ENCODE results near the gene KHDRBS2. TPM values are rescaled to one million over a fixed set of nuclear protein-coding genes. Genes with fewer than 3 reads are reported as not detected.

KHDRBS2 gene
- total and polyA plus RNA-seq, 2 of the 4 experiments (the other 2 are of a cell fraction) = not detected

- Histone ChIP-seq H3K79me1 (ENCODE audit: low read depth in 1 of 2, low read length in 2 of 2) (no peaks in the 10 kb centered on the region), H3K56ac (ENCODE audit: extremely low read depth, insufficient read depth, low read length) (no peak overlapping the region), H3K4me2 (ENCODE audit: low read depth, low read length) (no peak overlapping the region), H2AK5ac (ENCODE audit: low read depth, low read length) (no peak overlapping the region), H4K5ac (ENCODE audit: low read depth, low read length) (no peak overlapping the region), H3K9ac (ENCODE audit: low read depth, low read length) (no peak overlapping the region), H4K8ac (ENCODE audit: low read depth in 2 of 2, low read length in 2 of 2) (no peak overlapping the region), H3K4me3 (ENCODE audit: insufficient read depth, low read depth, low read length) (no peak overlapping the region), H3K4me1 (ENCODE audit: control insufficient read depth, insufficient read depth, low read length) (no peaks in the 10 kb centered on the region), H2AFZ (replicated peaks; ENCODE audit: low read length, poor library complexity) (no peak overlapping the region), H4K20me1 (ENCODE audit: insufficient read depth, low read length) (no peaks in the 10 kb centered on the region), H3K9me3 (ENCODE audit: control insufficient read depth, insufficient read depth, low read length) (no peaks in the 10 kb centered on the region), H3K23ac (ENCODE audit: low read depth, low read length) (no peak overlapping the region), H3K18ac (ENCODE audit: low read depth, low read length) (no peak overlapping the region), H3K9me1 (ENCODE audit: insufficient read depth, low read length) (no peaks in the 10 kb centered on the region), H2BK15ac (ENCODE audit: low read depth, low read length) (no peak overlapping the region), H3K27me3 (ENCODE audit: control insufficient read depth, insufficient read depth, low read length) (no peaks in the 10 kb centered on the region), H2BK20ac (ENCODE audit: low read depth, low read length) (no peak overlapping the region), H2BK5ac (ENCODE audit: low read depth, low read length, poor library complexity, severe bottlenecking) (no peak overlapping the region), H2AK9ac (replicated peaks; ENCODE audit: low read depth, low read length, poor library complexity) (no peak overlapping the region), H3K36me3 (ENCODE audit: control insufficient read depth, insufficient read depth, low read length) (no peaks in the 10 kb centered on the region), H4K91ac (ENCODE audit: insufficient read depth, low read depth, low read length) (no peak overlapping the region), H3K4ac (ENCODE audit: low read depth, low read length) (no peak overlapping the region), H3K14ac (replicated peaks; ENCODE audit: low read depth, low read length) (no peak overlapping the region), H3K27ac (ENCODE audit: insufficient read depth, low read length) (no peak overlapping the region), H2BK120ac (ENCODE audit: low read depth, low read length) (no peak overlapping the region)
- dilution Hi-C loops (cut with HindIII; ENCODE audit: low sequenced_read_pairs, unreplicated experiment) (no loop called here), intact Hi-C loops (cut with micrococcal nuclease) (no loop called here), in situ Hi-C loops (cut with MboI; ENCODE audit: low sequenced_read_pairs) (no loop called here)
- ChIA-PET CTCF (no interaction called here), POLR2A (ENCODE audit: unreplicated experiment) (no interaction called here)
- no TSS peak for BruUV-seq (replicated peaks)
- WGBS, 2 experiments (ENCODE audit: extremely low coverage in 2 of 2, insufficient read length in 1 of 2) = no CpG with 5 or more reads among the region's 1 CpG
- DNase-seq (no peak), ATAC-seq (ENCODE audit: low read depth) (no peak)
- TF ChIP-seq CTCF (conservative IDR thresholded peaks at IDR 0.05; ENCODE audit: low read depth, low read length) = no peak
- no peak for TF ChIP-seq MXI1 (IDR thresholded peaks at IDR 0.05; ENCODE audit: borderline replicate concordance, low read depth, low read length)
- TF ChIP-seq RCOR1 (IDR thresholded peaks at IDR 0.05; ENCODE audit: insufficient replicate concordance, low read length) = no peak
- no peak for TF ChIP-seq CHD1 (IDR thresholded peaks at IDR 0.05; ENCODE audit: low read depth, low read length)
- TF ChIP-seq MAZ (IDR thresholded peaks at IDR 0.05; ENCODE audit: borderline replicate concordance, low read depth, low read length) = no peak
- no peak for TF ChIP-seq CEBPB (IDR thresholded peaks at IDR 0.05; ENCODE audit: low read depth, low read length)
- no peak for TF ChIP-seq ELK1 (IDR thresholded peaks at IDR 0.05; ENCODE audit: borderline replicate concordance, low read depth, low read length)
- no peak for TF ChIP-seq SMC3 (IDR thresholded peaks at IDR 0.05; ENCODE audit: low read depth, low read length)
- no peak for TF ChIP-seq NFE2L2 (IDR thresholded peaks at IDR 0.05; ENCODE audit: low read depth, low read length)
- no peak for TF ChIP-seq USF2 (IDR thresholded peaks at IDR 0.05; ENCODE audit: low read depth, low read length)
- no peak for TF ChIP-seq FOS (IDR thresholded peaks at IDR 0.05; ENCODE audit: low read depth, low read length)
- no peak for TF ChIP-seq POLR2A (IDR thresholded peaks at IDR 0.05; ENCODE audit: low read depth, low read length)
- no peak for TF ChIP-seq RFX5 (IDR thresholded peaks at IDR 0.05; ENCODE audit: low read depth, low read length)
- no peak for TF ChIP-seq RAD21 (IDR thresholded peaks at IDR 0.05; ENCODE audit: low read length)
Measured at GRCh38 chr6:61950811-61951210, 335.2 kb downstream of the KHDRBS2 start.

All from IMR-90 (cell line).